A673 (cell line): ENCODE data around the gene OTOG.

ENCODE experiments used
- CTCF ChIP-seq: fragments of 300-800, 200-600 bp; sonication (generic); conservative IDR thresholded peaks from 2 replicates; pipeline ENCODE4 v1.5.1; 2017; ENCODE audit warnings: low read depth, mild to moderate bottlenecking, antibody characterized with exemption, low read length, moderate library complexity, mixed read lengths
- EZH2 ChIP-seq: fragments of 200-600 bp; sonication (generic); IDR thresholded peaks from 2 replicates; pipeline ENCODE4 v1.6.1; 2017; ENCODE audit warnings: borderline replicate concordance, low read depth, mild to moderate bottlenecking, mixed read lengths, antibody characterized with exemption, low read length; ENCODE audit not compliant: poor library complexity, severe bottlenecking

- TF ChIP-seq CTCF (no peak), EZH2 (no peak)
Observed at GRCh38 chr11:17561526-17561925, 14.5 kb downstream of the OTOG start.
